K562 (cell line): ENCODE results near the gene PIK3CA. TPM values are rescaled to one million over a fixed set of nuclear protein-coding genes. Genes with fewer than 3 reads are reported as not detected.

ENCODE experiments used
- ATAC-seq: fragments of 200-7000 bp; cut with Tn5 transposase; 3 replicates; pipeline ENCODE4 v1.9.1; 2020; ENCODE audit warnings: moderate library complexity
- BruUV-seq: library from RNA; stranded (reverse); fragments of 400-500 nt; replicated peaks from 2 replicates; lab custom pipeline; 2021; lab: Mats Ljungman, UMichigan
- CTCF ChIA-PET: fragments of 300-600 bp; formaldehyde crosslinking; extraction: SDS; loops from one replicate; lab custom pipeline; 2021; ENCODE audit warnings: low intra/inter-chr PET ratio; lab: Yijun Ruan, JAX
- POLR2A ChIA-PET: fragments of 300-600, 350-650 bp; sonication (Branson Sonifier 250); formaldehyde crosslinking; extraction: SDS; loops from one replicate; lab custom pipeline; 2021; ENCODE audit warnings: antibody characterized with exemption, inconsistent platforms; lab: Yijun Ruan, JAX
- DNase-seq, 4 experiments: peaks; one replicate each; pipeline versions ENCODE4 v3.0.0 to v3.0.0-alpha.2; 2011 to 2018; ENCODE audit warnings: low spot score in 3 of 4, mixed read lengths in 3 of 4; ENCODE audit errors: extremely low read depth in 1 of 4
- FAIRE-seq: peaks from 2 replicates; lab custom pipeline; 2011; peaks lifted over from hg19 to GRCh38; lab: Jason Lieb, UNC
- H2AFZ ChIP-seq: 2 replicates; pipeline ENCODE4 v1.6.0; 2011; ENCODE audit warnings: low read depth, low read length, control low read depth, inconsistent platforms
- H3K27ac ChIP-seq: fragments of 200-600 bp; 3 replicates; pipeline ENCODE4 v1.8.0; 2011; ENCODE audit warnings: low read depth, mild to moderate bottlenecking, control low read depth, inconsistent platforms, low read length, moderate library complexity, mixed read lengths; ENCODE audit errors: extremely low read depth
- H3K27me3 ChIP-seq, 2 experiments: fragments of 300-600 bp in 1 of 2; 2 replicates in 1 of 2; 3 replicates in 1 of 2; pipeline versions ENCODE4 v1.6.0 to v1.8.0; 2011; ENCODE audit warnings: inconsistent platforms in 2 of 2, low read length in 2 of 2, mild to moderate bottlenecking in 1 of 2, mixed read lengths in 1 of 2, moderate library complexity in 1 of 2; ENCODE audit not compliant: control insufficient read depth in 2 of 2, insufficient read depth in 2 of 2
- H3K36me3 ChIP-seq: fragments of 300-600 bp; 3 replicates; pipeline ENCODE4 v1.8.0; 2011; ENCODE audit warnings: mild to moderate bottlenecking, low read length, inconsistent platforms; ENCODE audit not compliant: control insufficient read depth, insufficient read depth
- H3K4me1 ChIP-seq, 2 experiments: fragments of 200-600 bp in 1 of 2; replicated peaks in 1 of 2; 2 replicates in 1 of 2; 3 replicates in 1 of 2; pipeline versions ENCODE4 v1.5.1 to v1.8.0; 2011; ENCODE audit warnings: inconsistent platforms in 2 of 2, low read length in 2 of 2, mild to moderate bottlenecking in 1 of 2, mixed read lengths in 1 of 2, moderate library complexity in 1 of 2; ENCODE audit not compliant: control insufficient read depth in 2 of 2, insufficient read depth in 2 of 2
- H3K4me2 ChIP-seq: 2 replicates; pipeline ENCODE4 v1.6.1; 2011; ENCODE audit warnings: low read length, control low read depth, inconsistent platforms, mixed read lengths; ENCODE audit not compliant: insufficient read depth
- H3K4me3 ChIP-seq: fragments of 200-600 bp; sonication (generic), shearing (Covaris generic); 2 replicates; pipeline ENCODE4 v1.5.1; 2016; ENCODE audit warnings: control low read depth, inconsistent platforms
- H3K79me2 ChIP-seq: fragments of 200-600 bp; 3 replicates; pipeline ENCODE4 v1.8.0; 2011; ENCODE audit warnings: low read length, inconsistent platforms; ENCODE audit not compliant: control insufficient read depth, insufficient read depth
- H3K9ac ChIP-seq, 2 experiments: 2 replicates each; pipeline versions ENCODE4 v1.6.0 to v1.6.1; 2011; ENCODE audit warnings: low read depth in 2 of 2, low read length in 2 of 2, control low read depth in 1 of 2, inconsistent platforms in 1 of 2, mild to moderate bottlenecking in 1 of 2, mixed read lengths in 1 of 2; ENCODE audit not compliant: insufficient read depth in 1 of 2
- H3K9me1 ChIP-seq: one replicate; pipeline ENCODE4 v1.6.0; 2011; ENCODE audit warnings: inconsistent platforms, mild to moderate bottlenecking, low read length, moderate library complexity; ENCODE audit not compliant: control insufficient read depth, insufficient read depth
- H3K9me3 ChIP-seq: replicated peaks from 2 replicates; pipeline ENCODE4 v1.5.1; 2011; ENCODE audit warnings: low read depth, low read length, inconsistent platforms; ENCODE audit not compliant: control insufficient read depth, insufficient read depth
- H4K20me1 ChIP-seq: replicated peaks from 2 replicates; pipeline ENCODE4 v1.6.1; 2011; ENCODE audit warnings: low read length, inconsistent platforms, mixed read lengths; ENCODE audit not compliant: control insufficient read depth, insufficient read depth
- CHAMP1 ChIP-seq: fragments of 450-650 bp; IDR thresholded peaks from 2 replicates; pipeline ENCODE4 v1.6.1; 2016; ENCODE audit warnings: mild to moderate bottlenecking
- CUX1 ChIP-seq: fragments of 200-800 bp; sonication (Bioruptor generic); IDR thresholded peaks from 2 replicates; pipeline ENCODE4 v1.6.1; 2016; ENCODE audit warnings: missing genetic modification characterization, missing compliant biosample characterization
- CXXC5 ChIP-seq: fragments of 250-450 bp; sonication (Bioruptor Pico); IDR thresholded peaks from 2 replicates; pipeline ENCODE4 v1.8.0; 2022; ENCODE audit warnings: inconsistent platforms, mild to moderate bottlenecking, moderate library complexity
- DACH1 ChIP-seq: fragments of 450-650 bp; IDR thresholded peaks from 2 replicates; pipeline ENCODE4 v1.6.1; 2018; ENCODE audit not compliant: partially characterized antibody
- ELF2 ChIP-seq: fragments of 250-450 bp; sonication (Bioruptor Pico); IDR thresholded peaks from 2 replicates; pipeline ENCODE4 v1.5.0; 2021; ENCODE audit warnings: mild to moderate bottlenecking
- NR2F6 ChIP-seq: fragments of 450-650 bp; formaldehyde crosslinking; IDR thresholded peaks from 2 replicates; pipeline ENCODE4 v1.4.0; 2020; ENCODE audit warnings: mild to moderate bottlenecking
- OTX1 ChIP-seq: fragments of 450-650 bp; formaldehyde crosslinking; IDR thresholded peaks from 2 replicates; pipeline ENCODE4 v1.4.0; 2022; ENCODE audit warnings: mild to moderate bottlenecking
- RBM39 ChIP-seq: fragments of 200-400 bp; formaldehyde crosslinking; optimal IDR thresholded peaks from 2 replicates; pipeline ENCODE3; 2018; ENCODE audit warnings: low read depth, low read length
- SREBF2 ChIP-seq: sonication (generic); formaldehyde crosslinking; IDR thresholded peaks from 2 replicates; pipeline ENCODE4 v1.4.0; 2020; ENCODE audit warnings: mild to moderate bottlenecking, missing genetic modification reagents
- STAT6 ChIP-seq: sonication (generic); formaldehyde crosslinking; IDR thresholded peaks from 2 replicates; pipeline ENCODE4 v1.8.1; 2023; ENCODE audit warnings: mild to moderate bottlenecking, missing genetic modification reagents
- TBL1XR1 ChIP-seq, 2 experiments: IDR thresholded peaks; 2 replicates each; pipeline ENCODE4 v1.6.1; 2012; ENCODE audit warnings: improper control_type of control experiment in 2 of 2, low read length in 2 of 2, mild to moderate bottlenecking in 1 of 2
- ZC3H8 ChIP-seq: fragments of 450-650 bp; IDR thresholded peaks from 2 replicates; pipeline ENCODE4 v1.6.1; 2017
- ZNF184 ChIP-seq: sonication (generic); formaldehyde crosslinking; IDR thresholded peaks from 2 replicates; pipeline ENCODE4 v1.5.0; 2020; ENCODE audit warnings: missing genetic modification reagents
- ZNF589 ChIP-seq: fragments of 200-800 bp; sonication (Bioruptor generic); IDR thresholded peaks from 2 replicates; pipeline ENCODE4 v1.6.1; 2016; ENCODE audit warnings: low read depth, missing genetic modification characterization, missing compliant biosample characterization
- ZNF766 ChIP-seq: fragments of 200-800 bp; sonication (Bioruptor generic); conservative IDR thresholded peaks from 2 replicates; pipeline ENCODE4 v1.6.1; 2016; ENCODE audit warnings: missing genetic modification characterization, missing compliant biosample characterization
- WGBS: fragments of 100-300 bp; shearing (Covaris generic); methylation state at CpG from one replicate; pipeline ENCODE4 v1.1.6; 2016; ENCODE audit warnings: low coverage, mixed read lengths; ENCODE audit not compliant: insufficient coverage; ENCODE audit errors: missing lambda C conversion rate; 5-methylcytosine and 5-hydroxymethylcytosine counted together
- in situ Hi-C: fragments of 300-500 bp; cut with MboI; formaldehyde crosslinking; loops from 4 replicates; pipeline ENCODE4 v1.15.0; 2018; ENCODE audit warnings: inconsistent platforms, mixed read lengths
- intact Hi-C: fragments of 100-400 bp; cut with micrococcal nuclease; formaldehyde crosslinking; loops from 2 replicates; pipeline ENCODE4 v1.14.2; 2022
- polyA plus RNA-seq, 8 experiments: library from polyadenylated mRNA; depleted of rRNA in 4 of 8; stranded (reverse) in 5 of 8; unstranded in 3 of 8; fragments of >200 nt; fragmentation: Nextera tagmentation in 2 of 8; fragmentation: Illumina TruSeq in 1 of 8; extraction: Ambion mirVana in 2 of 8; extraction: Trizol in 1 of 8; gene quantifications; 2 replicates each; pipeline versions ENCODE4 v1.2.1 to v1.2.3, GENCODE V29; 2011 to 2014; ENCODE audit warnings: inconsistent platforms in 1 of 8, missing spikeins in 1 of 8
- total RNA-seq, 7 experiments: library from RNA; depleted of rRNA in 6 of 7; stranded (reverse); fragments of >200 nt in 6 of 7; fragmentation: Illumina TruSeq in 2 of 7; extraction: Trizol in 2 of 7; gene quantifications; 2 replicates each; pipeline versions ENCODE4 v1.2.1 to v1.2.3, GENCODE V29; 2011 to 2021; ENCODE audit warnings: low replicate concordance in 1 of 7

The PIK3CA gene
- total and polyA plus RNA-seq, 9 of the 15 experiments (the other 6 are each of a cell fraction or from before 2014, with no cell fraction given), result 3.8 to 19.4 (median 10.8) TPM

DNA sequence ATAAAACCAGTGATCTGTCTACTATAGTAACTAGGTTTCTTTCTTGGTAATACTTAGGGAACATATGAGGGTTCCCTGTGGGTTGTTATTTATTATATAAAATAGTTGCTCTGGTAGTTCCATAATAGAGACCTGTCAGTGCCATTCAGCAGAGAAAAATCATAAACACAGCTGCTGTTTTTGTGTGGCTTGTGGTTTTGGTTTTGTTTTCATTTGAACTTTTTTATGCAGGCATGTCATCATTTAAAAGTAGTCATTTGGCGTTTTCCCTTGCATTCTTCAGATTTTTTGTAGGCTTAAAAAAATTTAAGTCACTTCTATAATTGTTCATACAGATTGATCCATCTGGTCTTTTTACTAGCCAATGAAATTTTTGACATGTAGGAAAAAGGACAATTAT is 47.9 kb downstream of the PIK3CA start:
- no peaks in the 10 kb centered on the region for H3K9me1 ChIP-seq
- H3K9me3 ChIP-seq, result no peaks in the 10 kb centered on the region
- no peak for DNase-seq
- intact Hi-C loops, result no loop called here
- ChIA-PET POLR2A (no interaction called here), CTCF (no interaction called here)
- H3K27me3 ChIP-seq, result no peaks in the 10 kb centered on the region
- no peak overlapping the region for H3K4me3 ChIP-seq
- BruUV-seq, result no TSS peak
- WGBS, result 30% methylated on average over 1 of the region's 1 CpG
- in situ Hi-C loops, result no loop called here
- H3K36me3 ChIP-seq, result peaks cover 15% of the 10 kb centered on the region; the same call in 1 of the 3 replicates
- no peaks in the 10 kb centered on the region for H3K4me1 ChIP-seq
- ATAC-seq, result no peak
- H3K79me2 ChIP-seq, result peaks cover 19% of the 10 kb centered on the region; the same call in 1 of the 3 replicates
- no peak overlapping the region for H3K27ac ChIP-seq
- H2AFZ ChIP-seq, result no peak overlapping the region
- FAIRE-seq, result no peak
- no peak overlapping the region for H3K4me2 ChIP-seq
- H3K9ac ChIP-seq, result no peak overlapping the region
- H4K20me1 ChIP-seq, result no peaks in the 10 kb centered on the region
- TF ChIP-seq SREBF2 (no peak), TBL1XR1 (IDR thresholded peaks at IDR 0.05; ENCODE audit: low read length in 2 of 2) (no peak), CHAMP1 (no peak), STAT6 (CRISPR knock-in tag) (no peak), OTX1 (CRISPR knock-in tag) (no peak), NR2F6 (CRISPR knock-in tag) (no peak), ZNF184 (no peak), ELF2 (CRISPR knock-in tag) (no peak), RBM39 (no peak), ZNF766 (CRISPR knock-in tag) (no peak), CUX1 (CRISPR knock-in tag) (no peak), CXXC5 (CRISPR knock-in tag) (no peak), ZNF589 (no peak), ZC3H8 (no peak), DACH1 (no peak)
